H1 (cell line): ENCODE results near the gene SLC43A3. TPM values are rescaled to one million over a fixed set of nuclear protein-coding genes. Genes with fewer than 3 reads are reported as not detected.

Experiments
- BACH1 ChIP-seq: IDR thresholded peaks from 2 replicates; pipeline ENCODE4 v1.6.1; 2012; ENCODE audit warnings: low read length, improper control_type of control experiment
- CREB1 ChIP-seq: IDR thresholded peaks from 2 replicates; pipeline ENCODE4 v1.6.1; 2012; ENCODE audit warnings: inconsistent platforms
- CTBP2 ChIP-seq: IDR thresholded peaks from 2 replicates; pipeline ENCODE4 v1.7.0; 2011; ENCODE audit warnings: borderline replicate concordance, mild to moderate bottlenecking, moderate library complexity, mixed read lengths, low read length; ENCODE audit not compliant: insufficient read depth, insufficient read length
- KDM4A ChIP-seq: IDR thresholded peaks from one replicate; pipeline ENCODE4 v1.7.1; 2012; ENCODE audit warnings: low read depth, mild to moderate bottlenecking, moderate library complexity, low read length, inconsistent platforms; ENCODE audit not compliant: severe bottlenecking
- POLR2AphosphoS5 ChIP-seq: IDR thresholded peaks from 2 replicates; pipeline ENCODE4 v1.6.1; 2011; ENCODE audit warnings: low read depth, low read length
- TAF7 ChIP-seq: optimal IDR thresholded peaks from 2 replicates; pipeline ENCODE3; 2011; ENCODE audit warnings: low read depth, mild to moderate bottlenecking, inconsistent platforms, low read length, moderate library complexity, borderline replicate concordance
- polyA plus RNA-seq, 7 experiments: library from polyadenylated mRNA; depleted of rRNA in 3 of 7; stranded (reverse) in 5 of 7; unstranded in 2 of 7; fragments of >200 nt in 5 of 7; fragments of 200-250 nt in 2 of 7; gene quantifications; 1 replicate in 5 of 7; 2 replicates in 1 of 7; 4 replicates in 1 of 7; pipeline versions ENCODE4 v1.2.1 to v1.2.3, GENCODE V29; 2011 to 2013; ENCODE audit warnings: missing spikeins in 2 of 7, mixed read lengths in 2 of 7
- total RNA-seq: library from RNA; stranded (reverse); fragmentation: NEBNext Ultra II Directional; extraction: Animal tissue kit (Norgen Biotek cat#: 25700); gene quantifications from 2 replicates; pipeline ENCODE4 v1.2.1, GENCODE V29; 2021
- TF ChIP-seq, protein P1 (sequence below): IDR thresholded peaks from 2 replicates; pipeline ENCODE4 v1.6.1; 2012; ENCODE audit warnings: low read length, inconsistent platforms

The SLC43A3 gene
- total and polyA plus RNA-seq, 2 of the 8 experiments (the other 6 are each of a cell fraction or from before 2014, with no cell fraction given), result 31.8 to 67.8 TPM

DNA sequence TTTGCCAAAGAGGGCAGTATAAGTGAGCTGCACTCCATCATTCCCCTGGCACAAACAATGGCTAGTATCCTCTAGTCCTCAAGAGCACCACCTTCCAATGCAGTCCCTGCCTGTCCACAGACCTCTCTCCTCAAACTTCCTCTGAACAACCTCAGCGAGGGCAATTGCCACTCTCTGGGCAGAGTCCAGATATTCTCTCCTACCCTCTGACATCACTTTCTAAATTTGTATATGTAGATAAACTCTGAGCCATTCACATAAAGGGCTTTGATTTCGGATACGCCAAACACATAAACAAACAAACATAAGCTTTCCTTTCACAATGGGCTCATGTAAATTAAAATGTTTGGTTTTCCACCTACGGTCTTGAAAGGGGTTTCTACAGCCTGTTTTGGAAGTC is 3.0 kb upstream of the SLC43A3 start (continued):
- TF ChIP-seq, protein P1, sequence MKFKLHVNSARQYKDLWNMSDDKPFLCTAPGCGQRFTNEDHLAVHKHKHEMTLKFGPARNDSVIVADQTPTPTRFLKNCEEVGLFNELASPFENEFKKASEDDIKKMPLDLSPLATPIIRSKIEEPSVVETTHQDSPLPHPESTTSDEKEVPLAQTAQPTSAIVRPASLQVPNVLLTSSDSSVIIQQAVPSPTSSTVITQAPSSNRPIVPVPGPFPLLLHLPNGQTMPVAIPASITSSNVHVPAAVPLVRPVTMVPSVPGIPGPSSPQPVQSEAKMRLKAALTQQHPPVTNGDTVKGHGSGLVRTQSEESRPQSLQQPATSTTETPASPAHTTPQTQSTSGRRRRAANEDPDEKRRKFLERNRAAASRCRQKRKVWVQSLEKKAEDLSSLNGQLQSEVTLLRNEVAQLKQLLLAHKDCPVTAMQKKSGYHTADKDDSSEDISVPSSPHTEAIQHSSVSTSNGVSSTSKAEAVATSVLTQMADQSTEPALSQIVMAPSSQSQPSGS, result no peak
- TF ChIP-seq CTBP2 (no peak), BACH1 (no peak), POLR2AphosphoS5 (no peak), KDM4A (no peak), TAF7 (no peak), CREB1 (no peak)
